Prostate gland (tissue), 2 donors: Measurements from ENCODE around the gene C10orf88.

ENCODE experiments used
- POLR2A ChIP-seq: fragments of 450-650 bp; IDR thresholded peaks from one replicate; pipeline ENCODE4 v1.6.1; 2016; ENCODE audit warnings: antibody characterized with exemption, mild to moderate bottlenecking
- TF ChIP-seq, protein P1 (sequence below), 4 experiments: fragments of 200-600 bp in 2 of 4; fragments of 450-650 bp in 2 of 4; sonication (generic) in 2 of 4; IDR thresholded peaks; 1 replicate in 3 of 4; 2 replicates in 1 of 4; pipeline ENCODE4 v1.5.1; 2016 to 2019; ENCODE audit warnings: antibody characterized with exemption in 4 of 4, mild to moderate bottlenecking in 2 of 4, moderate library complexity in 2 of 4

DNA sequence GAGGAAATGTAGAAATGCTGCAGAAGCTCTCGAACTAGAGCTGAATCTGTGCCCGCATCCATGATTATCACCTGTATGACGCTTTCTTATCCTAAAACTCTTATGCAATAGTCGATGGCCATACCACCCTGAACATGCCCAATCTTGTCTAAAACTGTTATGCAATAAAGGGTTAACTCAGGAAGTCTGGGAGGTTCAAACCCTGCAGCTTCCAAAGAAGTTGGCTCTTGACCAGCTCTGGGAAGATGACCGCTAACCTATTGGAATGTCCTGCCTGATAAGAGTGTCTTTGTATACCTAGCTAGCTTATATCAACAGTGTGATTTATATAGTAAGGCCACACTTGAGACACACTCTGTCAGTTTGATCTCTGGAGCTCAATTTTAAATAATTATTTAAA lies 3.4 kb upstream of the C10orf88 start:
- TF ChIP-seq, protein P1, sequence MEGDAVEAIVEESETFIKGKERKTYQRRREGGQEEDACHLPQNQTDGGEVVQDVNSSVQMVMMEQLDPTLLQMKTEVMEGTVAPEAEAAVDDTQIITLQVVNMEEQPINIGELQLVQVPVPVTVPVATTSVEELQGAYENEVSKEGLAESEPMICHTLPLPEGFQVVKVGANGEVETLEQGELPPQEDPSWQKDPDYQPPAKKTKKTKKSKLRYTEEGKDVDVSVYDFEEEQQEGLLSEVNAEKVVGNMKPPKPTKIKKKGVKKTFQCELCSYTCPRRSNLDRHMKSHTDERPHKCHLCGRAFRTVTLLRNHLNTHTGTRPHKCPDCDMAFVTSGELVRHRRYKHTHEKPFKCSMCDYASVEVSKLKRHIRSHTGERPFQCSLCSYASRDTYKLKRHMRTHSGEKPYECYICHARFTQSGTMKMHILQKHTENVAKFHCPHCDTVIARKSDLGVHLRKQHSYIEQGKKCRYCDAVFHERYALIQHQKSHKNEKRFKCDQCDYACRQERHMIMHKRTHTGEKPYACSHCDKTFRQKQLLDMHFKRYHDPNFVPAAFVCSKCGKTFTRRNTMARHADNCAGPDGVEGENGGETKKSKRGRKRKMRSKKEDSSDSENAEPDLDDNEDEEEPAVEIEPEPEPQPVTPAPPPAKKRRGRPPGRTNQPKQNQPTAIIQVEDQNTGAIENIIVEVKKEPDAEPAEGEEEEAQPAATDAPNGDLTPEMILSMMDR (IDR thresholded peaks at IDR 0.05) = no peak
- TF ChIP-seq POLR2A = no peak
